GM23338 (cell line): ENCODE data around the gene ZNF804B. TPM values are rescaled to one million over a fixed set of nuclear protein-coding genes. Genes with fewer than 3 reads are reported as not detected.

Source experiments
- CTCF ChIP-seq, 2 experiments: fragments of 200-600 bp in 1 of 2; sonication (generic) in 1 of 2; conservative IDR thresholded peaks; 2 replicates each; pipeline versions ENCODE4 v1.5.1 to v1.6.1; 2016 to 2017; ENCODE audit warnings: antibody characterized with exemption in 2 of 2, low read depth in 2 of 2, mild to moderate bottlenecking in 2 of 2, moderate library complexity in 1 of 2
- EZH2 ChIP-seq: fragments of 200-600 bp; sonication (generic); IDR thresholded peaks from one replicate; pipeline ENCODE4 v1.8.0; 2017; ENCODE audit warnings: antibody characterized with exemption, mild to moderate bottlenecking, low read depth; ENCODE audit not compliant: unreplicated experiment
- JUNB ChIP-seq: IDR thresholded peaks from one replicate; pipeline ENCODE4 v1.6.1; 2016; ENCODE audit warnings: antibody characterized with exemption; ENCODE audit not compliant: unreplicated experiment
- POLR2AphosphoS5 ChIP-seq: IDR thresholded peaks from 2 replicates; pipeline ENCODE4 v1.6.1; 2016; ENCODE audit warnings: antibody characterized with exemption, low read depth
- ZNF114 ChIP-seq: fragments of 250-450 bp; sonication (Bioruptor Pico); IDR thresholded peaks from 2 replicates; pipeline ENCODE4 v1.5.0; 2020; ENCODE audit warnings: mild to moderate bottlenecking, moderate library complexity
- ZNF331 ChIP-seq: fragments of 250-450 bp; sonication (Bioruptor Pico); IDR thresholded peaks from 2 replicates; pipeline ENCODE4 v1.5.0; 2020; ENCODE audit warnings: low read depth, mild to moderate bottlenecking, moderate library complexity
- polyA plus RNA-seq: library from polyadenylated mRNA; unstranded; fragments of >200 nt; fragmentation: Nextera tagmentation; extraction: Ambion mirVana; gene quantifications from 2 replicates; pipeline ENCODE4 v1.2.1, GENCODE V29; 2016
- total RNA-seq: library from RNA; depleted of rRNA; stranded (reverse); fragments of >200 nt; shearing (Covaris generic); gene quantifications from 2 replicates; pipeline ENCODE4 v1.2.3, GENCODE V29; 2014
- TF ChIP-seq, protein P1 (sequence below): fragments of 250-450 bp; sonication (Bioruptor Pico); IDR thresholded peaks from 2 replicates; pipeline ENCODE4 v1.5.0; 2020; ENCODE audit warnings: mild to moderate bottlenecking, moderate library complexity
- TF ChIP-seq, protein P2 (sequence below): IDR thresholded peaks from 2 replicates; pipeline ENCODE4 v1.6.1; 2016; ENCODE audit warnings: antibody characterized with exemption

The ZNF804B gene
- total and polyA plus RNA-seq, 2 experiments from 2014 or later: not detected

DNA sequence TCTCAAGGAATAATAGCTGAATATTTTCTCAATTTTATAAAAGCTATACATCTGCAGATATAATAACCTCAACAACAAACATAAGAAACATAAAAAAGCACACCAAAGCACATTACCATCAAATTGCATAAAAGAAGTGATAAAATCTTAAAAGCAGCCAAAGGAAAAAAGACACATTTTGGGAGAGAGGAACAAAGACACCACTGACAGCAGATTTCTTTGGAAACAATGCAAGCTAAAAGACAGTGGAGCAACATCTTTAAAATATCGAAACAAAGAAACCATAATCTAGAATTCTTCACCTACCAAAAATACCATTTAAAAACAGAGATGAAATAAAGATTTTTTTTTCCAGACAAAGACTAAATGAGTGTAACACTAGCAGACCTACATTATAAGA, 91.7 kb downstream of the ZNF804B start (continued):
- TF ChIP-seq, protein P1, sequence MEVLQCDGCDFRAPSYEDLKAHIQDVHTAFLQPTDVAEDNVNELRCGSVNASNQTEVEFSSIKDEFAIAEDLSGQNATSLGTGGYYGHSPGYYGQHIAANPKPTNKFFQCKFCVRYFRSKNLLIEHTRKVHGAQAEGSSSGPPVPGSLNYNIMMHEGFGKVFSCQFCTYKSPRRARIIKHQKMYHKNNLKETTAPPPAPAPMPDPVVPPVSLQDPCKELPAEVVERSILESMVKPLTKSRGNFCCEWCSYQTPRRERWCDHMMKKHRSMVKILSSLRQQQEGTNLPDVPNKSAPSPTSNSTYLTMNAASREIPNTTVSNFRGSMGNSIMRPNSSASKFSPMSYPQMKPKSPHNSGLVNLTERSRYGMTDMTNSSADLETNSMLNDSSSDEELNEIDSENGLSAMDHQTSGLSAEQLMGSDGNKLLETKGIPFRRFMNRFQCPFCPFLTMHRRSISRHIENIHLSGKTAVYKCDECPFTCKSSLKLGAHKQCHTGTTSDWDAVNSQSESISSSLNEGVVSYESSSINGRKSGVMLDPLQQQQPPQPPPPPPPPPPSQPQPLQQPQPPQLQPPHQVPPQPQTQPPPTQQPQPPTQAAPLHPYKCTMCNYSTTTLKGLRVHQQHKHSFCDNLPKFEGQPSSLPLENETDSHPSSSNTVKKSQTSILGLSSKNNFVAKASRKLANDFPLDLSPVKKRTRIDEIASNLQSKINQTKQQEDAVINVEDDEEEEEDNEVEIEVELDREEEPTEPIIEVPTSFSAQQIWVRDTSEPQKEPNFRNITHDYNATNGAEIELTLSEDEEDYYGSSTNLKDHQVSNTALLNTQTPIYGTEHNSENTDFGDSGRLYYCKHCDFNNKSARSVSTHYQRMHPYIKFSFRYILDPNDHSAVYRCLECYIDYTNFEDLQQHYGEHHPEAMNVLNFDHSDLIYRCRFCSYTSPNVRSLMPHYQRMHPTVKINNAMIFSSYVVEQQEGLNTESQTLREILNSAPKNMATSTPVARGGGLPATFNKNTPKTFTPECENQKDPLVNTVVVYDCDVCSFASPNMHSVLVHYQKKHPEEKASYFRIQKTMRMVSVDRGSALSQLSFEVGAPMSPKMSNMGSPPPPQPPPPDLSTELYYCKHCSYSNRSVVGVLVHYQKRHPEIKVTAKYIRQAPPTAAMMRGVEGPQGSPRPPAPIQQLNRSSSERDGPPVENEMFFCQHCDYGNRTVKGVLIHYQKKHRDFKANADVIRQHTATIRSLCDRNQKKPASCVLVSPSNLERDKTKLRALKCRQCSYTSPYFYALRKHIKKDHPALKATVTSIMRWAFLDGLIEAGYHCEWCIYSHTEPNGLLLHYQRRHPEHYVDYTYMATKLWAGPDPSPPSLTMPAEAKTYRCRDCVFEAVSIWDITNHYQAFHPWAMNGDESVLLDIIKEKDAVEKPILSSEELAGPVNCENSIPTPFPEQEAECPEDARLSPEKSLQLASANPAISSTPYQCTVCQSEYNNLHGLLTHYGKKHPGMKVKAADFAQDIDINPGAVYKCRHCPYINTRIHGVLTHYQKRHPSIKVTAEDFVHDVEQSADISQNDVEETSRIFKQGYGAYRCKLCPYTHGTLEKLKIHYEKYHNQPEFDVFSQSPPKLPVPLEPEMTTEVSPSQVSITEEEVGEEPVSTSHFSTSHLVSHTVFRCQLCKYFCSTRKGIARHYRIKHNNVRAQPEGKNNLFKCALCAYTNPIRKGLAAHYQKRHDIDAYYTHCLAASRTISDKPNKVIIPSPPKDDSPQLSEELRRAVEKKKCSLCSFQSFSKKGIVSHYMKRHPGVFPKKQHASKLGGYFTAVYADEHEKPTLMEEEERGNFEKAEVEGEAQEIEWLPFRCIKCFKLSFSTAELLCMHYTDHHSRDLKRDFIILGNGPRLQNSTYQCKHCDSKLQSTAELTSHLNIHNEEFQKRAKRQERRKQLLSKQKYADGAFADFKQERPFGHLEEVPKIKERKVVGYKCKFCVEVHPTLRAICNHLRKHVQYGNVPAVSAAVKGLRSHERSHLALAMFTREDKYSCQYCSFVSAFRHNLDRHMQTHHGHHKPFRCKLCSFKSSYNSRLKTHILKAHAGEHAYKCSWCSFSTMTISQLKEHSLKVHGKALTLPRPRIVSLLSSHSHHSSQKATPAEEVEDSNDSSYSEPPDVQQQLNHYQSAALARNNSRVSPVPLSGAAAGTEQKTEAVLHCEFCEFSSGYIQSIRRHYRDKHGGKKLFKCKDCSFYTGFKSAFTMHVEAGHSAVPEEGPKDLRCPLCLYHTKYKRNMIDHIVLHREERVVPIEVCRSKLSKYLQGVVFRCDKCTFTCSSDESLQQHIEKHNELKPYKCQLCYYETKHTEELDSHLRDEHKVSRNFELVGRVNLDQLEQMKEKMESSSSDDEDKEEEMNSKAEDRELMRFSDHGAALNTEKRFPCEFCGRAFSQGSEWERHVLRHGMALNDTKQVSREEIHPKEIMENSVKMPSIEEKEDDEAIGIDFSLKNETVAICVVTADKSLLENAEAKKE (CRISPR knock-in tag): no peak
- TF ChIP-seq JUNB (no peak), ZNF331 (CRISPR knock-in tag) (no peak), EZH2 (no peak), CTCF (conservative IDR thresholded peaks at IDR 0.05; ENCODE audit: low read depth in 2 of 2) (no peak), ZNF114 (CRISPR knock-in tag) (no peak), POLR2AphosphoS5 (no peak)
- TF ChIP-seq, protein P2, sequence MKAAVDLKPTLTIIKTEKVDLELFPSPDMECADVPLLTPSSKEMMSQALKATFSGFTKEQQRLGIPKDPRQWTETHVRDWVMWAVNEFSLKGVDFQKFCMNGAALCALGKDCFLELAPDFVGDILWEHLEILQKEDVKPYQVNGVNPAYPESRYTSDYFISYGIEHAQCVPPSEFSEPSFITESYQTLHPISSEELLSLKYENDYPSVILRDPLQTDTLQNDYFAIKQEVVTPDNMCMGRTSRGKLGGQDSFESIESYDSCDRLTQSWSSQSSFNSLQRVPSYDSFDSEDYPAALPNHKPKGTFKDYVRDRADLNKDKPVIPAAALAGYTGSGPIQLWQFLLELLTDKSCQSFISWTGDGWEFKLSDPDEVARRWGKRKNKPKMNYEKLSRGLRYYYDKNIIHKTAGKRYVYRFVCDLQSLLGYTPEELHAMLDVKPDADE: no peak
